Measurements from ENCODE around the gene TMEM40.

TMEM40 gene

DNA sequence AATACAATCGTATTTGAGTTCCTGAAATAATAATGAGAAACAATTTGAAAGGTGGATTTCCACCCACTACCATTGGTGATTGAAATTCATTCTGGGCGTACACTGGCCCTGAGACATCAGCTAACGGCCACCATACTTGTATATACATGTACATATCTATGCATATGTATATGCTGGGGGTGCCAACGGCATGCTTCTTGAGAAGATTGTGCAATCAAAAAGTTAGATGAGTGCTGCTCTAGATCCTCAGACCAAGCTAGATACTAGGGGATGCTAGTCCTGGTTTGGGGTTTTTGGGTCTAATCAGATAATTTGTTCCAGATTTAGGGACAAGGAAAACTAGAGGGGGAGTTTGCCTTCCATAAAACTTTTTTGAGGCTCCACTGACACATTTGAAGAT is 2.9 kb downstream of the TMEM40 start:
- TF ChIP-seq CTCF (IDR thresholded peaks at IDR 0.05) = no peak

GRCh38 chr3:12755754-12756153 is 3.3 kb downstream of the TMEM40 start:
- Histone ChIP-seq H3K27ac (no peak overlapping the region), H3K9ac (no peak overlapping the region), H3K9me3 (ENCODE audit: control insufficient read depth, low read length) (no peaks in the 10 kb centered on the region), H3K79me2 (no peaks in the 10 kb centered on the region), H3K4me1 (peaks cover 26% of the 10 kb centered on the region), H3K27me3 (ENCODE audit: control insufficient read depth, insufficient read depth, low read length) (no peaks in the 10 kb centered on the region), H3K36me3 (ENCODE audit: control insufficient read depth, insufficient read depth, low read length) (no peaks in the 10 kb centered on the region), H2AFZ (no peak overlapping the region), H3K4me2 (ENCODE audit: low read length) (no peak overlapping the region), H3K4me3 (ENCODE audit: low read depth, low read length) (no peak overlapping the region)
- no peak for TF ChIP-seq CTCF (IDR thresholded peaks at IDR 0.05)

More for the DNA sequence above, 2.9 kb downstream of the TMEM40 start:
- Histone ChIP-seq H3K4me2 (ENCODE audit: low read length) (no peak overlapping the region), H2AFZ (no peak overlapping the region), H3K4me3 (ENCODE audit: low read depth, low read length) (no peak overlapping the region), H3K4me1 (peaks cover 29% of the 10 kb centered on the region), H3K9me3 (ENCODE audit: control insufficient read depth, low read length) (no peaks in the 10 kb centered on the region), H3K36me3 (ENCODE audit: control insufficient read depth, insufficient read depth, low read length) (no peaks in the 10 kb centered on the region), H3K9ac (no peak overlapping the region), H3K27ac (no peak overlapping the region), H3K27me3 (ENCODE audit: control insufficient read depth, insufficient read depth, low read length) (no peaks in the 10 kb centered on the region), H3K79me2 (peaks cover 2% of the 10 kb centered on the region)

GRCh38 chr3:12754313-12754712 is 4.7 kb downstream of the TMEM40 start:
- H2AFZ ChIP-seq = no peak overlapping the region
- no peak overlapping the region for H3K9ac ChIP-seq
- no peaks in the 10 kb centered on the region for H3K36me3 ChIP-seq (ENCODE audit: control insufficient read depth, insufficient read depth, low read length)
- no peak overlapping the region for H3K4me3 ChIP-seq (ENCODE audit: low read depth, low read length)
- H3K4me2 ChIP-seq (ENCODE audit: low read length) = no peak overlapping the region
- peaks cover 15% of the 10 kb centered on the region for H3K4me1 ChIP-seq
- H3K27ac ChIP-seq = no peak overlapping the region
- no peak for TF ChIP-seq CTCF (IDR thresholded peaks at IDR 0.05)
- H3K27me3 ChIP-seq (ENCODE audit: control insufficient read depth, insufficient read depth, low read length) = no peaks in the 10 kb centered on the region
- no peaks in the 10 kb centered on the region for H3K79me2 ChIP-seq
- H3K9me3 ChIP-seq (ENCODE audit: control insufficient read depth, low read length) = no peaks in the 10 kb centered on the region

DNA sequence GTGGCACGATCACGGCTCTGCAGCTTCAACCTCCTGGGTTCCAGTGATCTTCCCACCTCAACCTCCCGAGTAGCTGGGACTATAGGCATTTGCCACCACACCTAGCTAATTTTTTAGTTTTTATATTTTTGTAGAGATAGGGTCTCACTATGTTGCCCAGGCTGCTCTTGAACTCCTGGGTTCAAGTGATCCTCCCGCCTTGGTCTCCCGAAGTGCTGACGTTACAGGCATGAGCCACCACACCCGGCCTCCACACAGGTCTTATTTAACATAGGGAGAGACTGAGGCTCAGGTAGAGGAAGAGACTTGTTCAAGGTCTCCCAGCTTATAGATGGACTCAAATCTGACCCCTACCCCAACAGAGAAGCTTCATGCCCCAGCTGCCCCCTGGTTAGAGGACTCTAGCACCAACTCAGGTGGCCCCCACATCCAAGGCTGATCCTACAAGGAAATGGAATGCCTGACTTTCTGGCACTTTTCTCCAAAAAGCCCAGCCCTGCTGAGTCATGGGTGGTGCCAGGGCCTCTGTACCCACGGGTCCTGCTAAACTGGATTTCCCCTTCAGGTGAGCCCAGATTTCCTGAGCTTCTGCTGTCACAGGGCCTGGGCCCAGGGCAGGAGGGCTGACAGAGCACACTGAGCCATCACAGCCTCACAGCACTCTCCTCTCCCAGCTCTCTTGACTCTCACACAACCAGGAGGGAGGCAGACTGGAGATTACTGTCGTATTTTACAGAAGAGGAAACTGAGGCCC is 5.6 kb downstream of the TMEM40 start:
- TF ChIP-seq CTCF (IDR thresholded peaks at IDR 0.05) = no peak
- Histone ChIP-seq H3K36me3 (ENCODE audit: control insufficient read depth, insufficient read depth, low read length) (no peaks in the 10 kb centered on the region), H3K27me3 (ENCODE audit: control insufficient read depth, insufficient read depth, low read length) (no peaks in the 10 kb centered on the region), H3K4me3 (ENCODE audit: low read depth, low read length) (no peak overlapping the region), H3K79me2 (no peaks in the 10 kb centered on the region), H3K4me2 (ENCODE audit: low read length) (no peak overlapping the region), H3K4me1 (peaks cover 8% of the 10 kb centered on the region), H3K9me3 (ENCODE audit: control insufficient read depth, low read length) (no peaks in the 10 kb centered on the region), H3K27ac (no peak overlapping the region), H2AFZ (no peak overlapping the region), H3K9ac (no peak overlapping the region)

DNA sequence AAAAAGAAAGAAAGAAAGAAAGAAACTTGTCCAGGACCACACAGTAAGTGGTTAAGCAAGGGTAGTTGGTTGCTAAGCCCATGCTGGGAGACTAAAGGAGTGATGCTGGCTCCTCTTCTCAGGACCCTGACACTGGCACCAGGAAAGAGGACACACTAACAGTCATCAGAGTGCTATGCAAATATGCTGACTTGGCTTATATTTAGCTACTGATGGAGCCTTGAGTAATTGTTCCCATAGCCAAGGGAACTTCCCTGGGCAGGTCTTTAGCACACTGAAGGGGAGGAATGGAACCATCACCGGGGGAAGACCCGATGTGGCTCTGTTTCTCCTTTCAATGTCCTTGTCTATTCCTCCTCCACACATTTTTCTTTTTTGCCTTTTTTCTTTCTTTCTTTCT is 6.2 kb downstream of the TMEM40 start:
- peaks cover 4% of the 10 kb centered on the region for H3K4me1 ChIP-seq
- H3K27ac ChIP-seq = no peak overlapping the region
- H3K9ac ChIP-seq = no peak overlapping the region
- no peak overlapping the region for H2AFZ ChIP-seq
- no peak overlapping the region for H3K4me2 ChIP-seq (ENCODE audit: low read length)
- H3K36me3 ChIP-seq (ENCODE audit: control insufficient read depth, insufficient read depth, low read length) = no peaks in the 10 kb centered on the region
- no peak overlapping the region for H3K4me3 ChIP-seq (ENCODE audit: low read depth, low read length)
- no peaks in the 10 kb centered on the region for H3K9me3 ChIP-seq (ENCODE audit: control insufficient read depth, low read length)
- no peak for TF ChIP-seq CTCF (IDR thresholded peaks at IDR 0.05)
- no peaks in the 10 kb centered on the region for H3K79me2 ChIP-seq
- H3K27me3 ChIP-seq (ENCODE audit: control insufficient read depth, insufficient read depth, low read length) = no peaks in the 10 kb centered on the region
